H9 (cell line): ENCODE data around the gene FAS. TPM values are rescaled to one million over a fixed set of nuclear protein-coding genes. Genes with fewer than 3 reads are reported as not detected.

Experiments
- DNase-seq: peaks from one replicate; pipeline ENCODE4 v3.0.0-alpha.2; 2017
- H2AFZ ChIP-seq: one replicate; pipeline ENCODE4 v1.6.1; 2013; ENCODE audit warnings: mild to moderate bottlenecking, low read length, control low read depth, moderate library complexity
- H2AK5ac ChIP-seq: 2 replicates; pipeline ENCODE4 v1.6.1; 2013; ENCODE audit warnings: low read length, control low read depth, mixed read lengths; ENCODE audit not compliant: insufficient read length
- H2BK120ac ChIP-seq: one replicate; pipeline ENCODE4 v1.6.1; 2013; ENCODE audit warnings: low read depth, mild to moderate bottlenecking, low read length, control low read depth, inconsistent platforms; ENCODE audit not compliant: poor library complexity, severe bottlenecking
- H2BK12ac ChIP-seq: 2 replicates; pipeline ENCODE4 v1.6.1; 2013; ENCODE audit warnings: low read length, control low read depth, mixed read lengths, low read depth; ENCODE audit not compliant: insufficient read length
- H2BK15ac ChIP-seq: 2 replicates; pipeline ENCODE4 v1.6.1; 2013; ENCODE audit warnings: low read depth, low read length, control low read depth
- H2BK20ac ChIP-seq: one replicate; pipeline ENCODE4 v1.6.1; 2013; ENCODE audit warnings: low read depth, mild to moderate bottlenecking, low read length, control low read depth, inconsistent platforms; ENCODE audit not compliant: poor library complexity, severe bottlenecking
- H2BK5ac ChIP-seq: 2 replicates; pipeline ENCODE4 v1.6.1; 2013; ENCODE audit warnings: low read length, control low read depth, mixed read lengths; ENCODE audit not compliant: insufficient read length
- H3K14ac ChIP-seq: 2 replicates; pipeline ENCODE4 v1.6.1; 2013; ENCODE audit warnings: low read length, control low read depth; ENCODE audit not compliant: insufficient read depth
- H3K18ac ChIP-seq: 2 replicates; pipeline ENCODE4 v1.6.1; 2013; ENCODE audit warnings: low read depth, mild to moderate bottlenecking, mixed read lengths, low read length, control low read depth; ENCODE audit not compliant: insufficient read length
- H3K23ac ChIP-seq: 2 replicates; pipeline ENCODE4 v1.6.1; 2013; ENCODE audit warnings: low read length, control low read depth, mixed read lengths, low read depth; ENCODE audit not compliant: insufficient read length
- H3K23me2 ChIP-seq: 2 replicates; pipeline ENCODE4 v1.6.1; 2013; ENCODE audit warnings: low read depth, mild to moderate bottlenecking, mixed read lengths, low read length, control low read depth; ENCODE audit not compliant: insufficient read length, poor library complexity, severe bottlenecking
- H3K27ac ChIP-seq: 2 replicates; pipeline ENCODE4 v1.5.1; 2013; ENCODE audit warnings: low read length, control low read depth, mixed read lengths, low read depth; ENCODE audit not compliant: insufficient read length
- H3K27me3 ChIP-seq: 2 replicates; pipeline ENCODE4 v1.6.1; 2013; ENCODE audit warnings: low read length, control low read depth, inconsistent platforms; ENCODE audit not compliant: insufficient read depth
- H3K4ac ChIP-seq: 2 replicates; pipeline ENCODE4 v1.6.1; 2013; ENCODE audit warnings: low read depth, mild to moderate bottlenecking, control low read depth, inconsistent platforms, low read length, moderate library complexity
- H3K4me1 ChIP-seq: 2 replicates; pipeline ENCODE4 v1.6.1; 2013; ENCODE audit warnings: low read length, control low read depth, inconsistent platforms; ENCODE audit not compliant: insufficient read depth
- H3K4me2 ChIP-seq: 2 replicates; pipeline ENCODE4 v1.6.1; 2013; ENCODE audit warnings: low read length, control low read depth, mixed read lengths; ENCODE audit not compliant: insufficient read length, insufficient read depth
- H3K56ac ChIP-seq: 2 replicates; pipeline ENCODE4 v1.6.1; 2013; ENCODE audit warnings: low read depth, mild to moderate bottlenecking, mixed read lengths, low read length, control low read depth; ENCODE audit not compliant: insufficient read length
- H3K79me1 ChIP-seq: 2 replicates; pipeline ENCODE4 v1.6.1; 2013; ENCODE audit warnings: low read depth, mild to moderate bottlenecking, moderate library complexity, low read length, control low read depth, inconsistent platforms; ENCODE audit not compliant: insufficient read depth, poor library complexity, severe bottlenecking
- H3K79me2 ChIP-seq: 2 replicates; pipeline ENCODE4 v1.6.1; 2013; ENCODE audit warnings: low read length, control low read depth, inconsistent platforms; ENCODE audit not compliant: insufficient read depth
- H3K9ac ChIP-seq: 2 replicates; pipeline ENCODE4 v1.6.1; 2013; ENCODE audit warnings: low read length, control low read depth, mixed read lengths; ENCODE audit not compliant: insufficient read length; ENCODE audit errors: extremely low read depth
- H3K9me3 ChIP-seq: one replicate; pipeline ENCODE4 v1.6.1; 2013; ENCODE audit warnings: low read depth, low read length, inconsistent platforms; ENCODE audit not compliant: control insufficient read depth
- H3T11ph ChIP-seq: one replicate; pipeline ENCODE4 v1.6.1; 2013; ENCODE audit warnings: mild to moderate bottlenecking, low read length, control low read depth, inconsistent platforms
- H4K20me1 ChIP-seq: one replicate; pipeline ENCODE4 v1.6.1; 2013; ENCODE audit not compliant: control insufficient read depth, insufficient read length, insufficient read depth
- H4K5ac ChIP-seq: 2 replicates; pipeline ENCODE4 v1.6.1; 2013; ENCODE audit warnings: low read depth, mild to moderate bottlenecking, mixed read lengths, low read length, control low read depth; ENCODE audit not compliant: insufficient read length
- H4K8ac ChIP-seq: replicated peaks from 2 replicates; pipeline ENCODE4 v1.6.1; 2013; ENCODE audit warnings: low read length, control low read depth, mixed read lengths, low read depth; ENCODE audit not compliant: insufficient read length
- H4K91ac ChIP-seq: 2 replicates; pipeline ENCODE4 v1.6.1; 2013; ENCODE audit warnings: low read depth, mild to moderate bottlenecking, moderate library complexity, mixed read lengths, low read length, control low read depth; ENCODE audit not compliant: insufficient read length
- H3K27ac Mint-ChIP-seq, 3 experiments: 2 replicates in 2 of 3; 3 replicates in 1 of 3; pipeline ENCODE4 v1.8.0; 2020 to 2021; ENCODE audit warnings: mixed read lengths in 3 of 3, mild to moderate bottlenecking in 1 of 3, moderate library complexity in 1 of 3
- H3K27me3 Mint-ChIP-seq: 2 replicates; pipeline ENCODE4 v1.8.0; 2021; ENCODE audit warnings: low read depth, mild to moderate bottlenecking, moderate library complexity, mixed read lengths
- H3K36me3 Mint-ChIP-seq, 3 experiments: 2 replicates in 2 of 3; 3 replicates in 1 of 3; pipeline ENCODE4 v1.8.0; 2020 to 2021; ENCODE audit warnings: low read depth in 3 of 3, mixed read lengths in 3 of 3; ENCODE audit not compliant: insufficient read depth in 1 of 3
- H3K4me1 Mint-ChIP-seq, 2 experiments: 2 replicates each; pipeline ENCODE4 v1.8.0; 2020; ENCODE audit warnings: mixed read lengths in 2 of 2
- H3K4me3 Mint-ChIP-seq, 2 experiments: 2 replicates in 1 of 2; 3 replicates in 1 of 2; pipeline ENCODE4 v1.8.0; 2020 to 2021; ENCODE audit warnings: mild to moderate bottlenecking in 2 of 2, mixed read lengths in 2 of 2, moderate library complexity in 1 of 2
- H3K9me3 Mint-ChIP-seq, 2 experiments: 2 replicates in 1 of 2; 3 replicates in 1 of 2; pipeline ENCODE4 v1.8.0; 2020; ENCODE audit warnings: mild to moderate bottlenecking in 2 of 2, mixed read lengths in 2 of 2, moderate library complexity in 1 of 2
- CTCF ChIP-seq: fragments of 200-600 bp; sonication (generic); conservative IDR thresholded peaks from 3 replicates; pipeline ENCODE4 v1.8.0; 2021; ENCODE audit warnings: antibody characterized with exemption, mild to moderate bottlenecking
- WGBS: extraction: QIAGEN DNeasy Blood & Tissue Kit; methylation state at CpG from one replicate; pipeline ENCODE4 v1.1.7; 2013; ENCODE audit warnings: missing lambda C conversion rate, low lambda C conversion rate, mixed read lengths; ENCODE audit not compliant: insufficient read length; ENCODE audit errors: extremely low coverage; 5-methylcytosine and 5-hydroxymethylcytosine counted together
- total RNA-seq: library from RNA; stranded (reverse); gene quantifications from 2 replicates; pipeline ENCODE4 v1.2.1, GENCODE V29; 2021

FAS gene
- total RNA-seq, 1 experiment from 2014 or later = 3.0 TPM

GRCh38 chr10:88962336-88962735 lies 28.3 kb upstream of the FAS start:
- no peaks in the 10 kb centered on the region for H3K27me3 Mint-ChIP-seq
- Histone ChIP-seq H4K91ac (no peak overlapping the region), H3T11ph (no peak overlapping the region), H3K9ac (no peak overlapping the region), H4K20me1 (no peaks in the 10 kb centered on the region), H3K56ac (no peak overlapping the region), H3K9me3 (no peaks in the 10 kb centered on the region), H3K23ac (no peak overlapping the region), H4K5ac (no peak overlapping the region), H3K18ac (no peak overlapping the region), H3K4ac (no peak overlapping the region), H2BK20ac (no peak overlapping the region), H4K8ac (no peak overlapping the region), H3K23me2 (no peaks in the 10 kb centered on the region), H3K27ac (no peak overlapping the region), H3K4me1 (no peaks in the 10 kb centered on the region), H2AFZ (no peak overlapping the region), H3K79me1 (no peaks in the 10 kb centered on the region), H3K27me3 (no peaks in the 10 kb centered on the region), H3K4me2 (no peak overlapping the region), H3K79me2 (no peaks in the 10 kb centered on the region), H2AK5ac (no peak overlapping the region), H2BK12ac (no peak overlapping the region), H2BK120ac (no peak overlapping the region), H3K14ac (no peak overlapping the region), H2BK15ac (no peak overlapping the region), H2BK5ac (no peak overlapping the region)
- WGBS = no CpG with 5 or more reads among the region's 2 CpGs
- H3K36me3 Mint-ChIP-seq = no peaks in the 10 kb centered on the region
- H3K4me3 Mint-ChIP-seq = no peak overlapping the region
- no peak for DNase-seq
- no peak overlapping the region for H3K27ac Mint-ChIP-seq
- no peaks in the 10 kb centered on the region for H3K9me3 Mint-ChIP-seq
- peaks cover 0 to 9% of the 10 kb centered on the region in 2 experiments; a peak in 2 of 4 replicates for H3K4me1 Mint-ChIP-seq
- TF ChIP-seq CTCF = no peak
